K562 (cell line): Measurements from ENCODE around the gene HLF. TPM values are rescaled to one million over a fixed set of nuclear protein-coding genes. Genes with fewer than 3 reads are reported as not detected.

Experiments
- ATAC-seq: fragments of 200-7000 bp; cut with Tn5 transposase; 3 replicates; pipeline ENCODE4 v1.9.1; 2020; ENCODE audit warnings: moderate library complexity
- BruUV-seq: library from RNA; stranded (reverse); fragments of 400-500 nt; replicated peaks from 2 replicates; lab custom pipeline; 2021; lab: Mats Ljungman, UMichigan
- CTCF ChIA-PET: fragments of 300-600 bp; formaldehyde crosslinking; extraction: SDS; loops from one replicate; lab custom pipeline; 2021; ENCODE audit warnings: low intra/inter-chr PET ratio; lab: Yijun Ruan, JAX
- POLR2A ChIA-PET: fragments of 300-600, 350-650 bp; sonication (Branson Sonifier 250); formaldehyde crosslinking; extraction: SDS; loops from one replicate; lab custom pipeline; 2021; ENCODE audit warnings: antibody characterized with exemption, inconsistent platforms; lab: Yijun Ruan, JAX
- DNase-seq, 4 experiments: peaks; one replicate each; pipeline versions ENCODE4 v3.0.0 to v3.0.0-alpha.2; 2011 to 2018; ENCODE audit warnings: low spot score in 3 of 4, mixed read lengths in 3 of 4; ENCODE audit errors: extremely low read depth in 1 of 4
- FAIRE-seq: peaks from 2 replicates; lab custom pipeline; 2011; peaks lifted over from hg19 to GRCh38; lab: Jason Lieb, UNC
- H2AFZ ChIP-seq: 2 replicates; pipeline ENCODE4 v1.6.0; 2011; ENCODE audit warnings: low read depth, low read length, control low read depth, inconsistent platforms
- H3K27ac ChIP-seq: fragments of 200-600 bp; 3 replicates; pipeline ENCODE4 v1.8.0; 2011; ENCODE audit warnings: low read depth, mild to moderate bottlenecking, control low read depth, inconsistent platforms, low read length, moderate library complexity, mixed read lengths; ENCODE audit errors: extremely low read depth
- H3K27me3 ChIP-seq, 2 experiments: fragments of 300-600 bp in 1 of 2; 2 replicates in 1 of 2; 3 replicates in 1 of 2; pipeline versions ENCODE4 v1.6.0 to v1.8.0; 2011; ENCODE audit warnings: inconsistent platforms in 2 of 2, low read length in 2 of 2, mild to moderate bottlenecking in 1 of 2, mixed read lengths in 1 of 2, moderate library complexity in 1 of 2; ENCODE audit not compliant: control insufficient read depth in 2 of 2, insufficient read depth in 2 of 2
- H3K36me3 ChIP-seq: fragments of 300-600 bp; 3 replicates; pipeline ENCODE4 v1.8.0; 2011; ENCODE audit warnings: mild to moderate bottlenecking, low read length, inconsistent platforms; ENCODE audit not compliant: control insufficient read depth, insufficient read depth
- H3K4me1 ChIP-seq, 2 experiments: fragments of 200-600 bp in 1 of 2; replicated peaks in 1 of 2; 2 replicates in 1 of 2; 3 replicates in 1 of 2; pipeline versions ENCODE4 v1.5.1 to v1.8.0; 2011; ENCODE audit warnings: inconsistent platforms in 2 of 2, low read length in 2 of 2, mild to moderate bottlenecking in 1 of 2, mixed read lengths in 1 of 2, moderate library complexity in 1 of 2; ENCODE audit not compliant: control insufficient read depth in 2 of 2, insufficient read depth in 2 of 2
- H3K4me2 ChIP-seq: 2 replicates; pipeline ENCODE4 v1.6.1; 2011; ENCODE audit warnings: low read length, control low read depth, inconsistent platforms, mixed read lengths; ENCODE audit not compliant: insufficient read depth
- H3K4me3 ChIP-seq: fragments of 200-600 bp; sonication (generic), shearing (Covaris generic); 2 replicates; pipeline ENCODE4 v1.5.1; 2016; ENCODE audit warnings: control low read depth, inconsistent platforms
- H3K79me2 ChIP-seq: fragments of 200-600 bp; 3 replicates; pipeline ENCODE4 v1.8.0; 2011; ENCODE audit warnings: low read length, inconsistent platforms; ENCODE audit not compliant: control insufficient read depth, insufficient read depth
- H3K9ac ChIP-seq, 2 experiments: 2 replicates each; pipeline versions ENCODE4 v1.6.0 to v1.6.1; 2011; ENCODE audit warnings: low read depth in 2 of 2, low read length in 2 of 2, control low read depth in 1 of 2, inconsistent platforms in 1 of 2, mild to moderate bottlenecking in 1 of 2, mixed read lengths in 1 of 2; ENCODE audit not compliant: insufficient read depth in 1 of 2
- H3K9me1 ChIP-seq: one replicate; pipeline ENCODE4 v1.6.0; 2011; ENCODE audit warnings: inconsistent platforms, mild to moderate bottlenecking, low read length, moderate library complexity; ENCODE audit not compliant: control insufficient read depth, insufficient read depth
- H3K9me3 ChIP-seq: replicated peaks from 2 replicates; pipeline ENCODE4 v1.5.1; 2011; ENCODE audit warnings: low read depth, low read length, inconsistent platforms; ENCODE audit not compliant: control insufficient read depth, insufficient read depth
- H4K20me1 ChIP-seq: replicated peaks from 2 replicates; pipeline ENCODE4 v1.6.1; 2011; ENCODE audit warnings: low read length, inconsistent platforms, mixed read lengths; ENCODE audit not compliant: control insufficient read depth, insufficient read depth
- CCNT2 ChIP-seq: IDR thresholded peaks from 2 replicates; pipeline ENCODE4 v1.6.1; 2011; ENCODE audit warnings: borderline replicate concordance, low read depth, mild to moderate bottlenecking, moderate library complexity, mixed read lengths, low read length; ENCODE audit not compliant: insufficient read length; ENCODE audit errors: extremely low read depth
- CTBP1 ChIP-seq: fragments of 450-650 bp; IDR thresholded peaks from 2 replicates; pipeline ENCODE4 v1.6.1; 2016; ENCODE audit warnings: borderline replicate concordance
- FOXA3 ChIP-seq, 2 experiments: fragments of 450-650 bp in 1 of 2; sonication (generic) in 1 of 2; formaldehyde crosslinking; IDR thresholded peaks in 1 of 2; conservative IDR thresholded peaks in 1 of 2; 2 replicates each; pipeline versions ENCODE4 v1.4.0 to v1.8.0; 2020 to 2022; ENCODE audit warnings: mild to moderate bottlenecking in 2 of 2, missing genetic modification reagents in 1 of 2
- NFIC ChIP-seq: fragments of 450-650 bp; IDR thresholded peaks from 2 replicates; pipeline ENCODE4 v1.6.1; 2017; ENCODE audit warnings: mild to moderate bottlenecking, inconsistent platforms
- POLR3G ChIP-seq: IDR thresholded peaks from 2 replicates; pipeline ENCODE4 v1.6.1; 2011; ENCODE audit not compliant: insufficient read length, insufficient replicate concordance; ENCODE audit errors: extremely low read depth
- SAFB2 ChIP-seq: fragments of 200-400 bp; formaldehyde crosslinking; IDR thresholded peaks from 2 replicates; pipeline ENCODE4 v1.6.1; 2018; ENCODE audit warnings: borderline replicate concordance, low read length, low read depth, moderate library complexity; ENCODE audit not compliant: severe bottlenecking
- SLC30A9 ChIP-seq: fragments of 250-450 bp; sonication (Bioruptor Pico); IDR thresholded peaks from 2 replicates; pipeline ENCODE4 v1.8.0; 2022; ENCODE audit warnings: mild to moderate bottlenecking, moderate library complexity
- SREBF1 ChIP-seq: fragments of 150-350 bp; IDR thresholded peaks from 2 replicates; pipeline ENCODE4 v1.6.1; 2014; ENCODE audit warnings: antibody characterized with exemption, low read depth, low read length, borderline replicate concordance
- ZNF764 ChIP-seq: fragments of 250-450 bp; sonication (Bioruptor Pico); IDR thresholded peaks from 2 replicates; pipeline ENCODE4 v1.4.0; 2020; ENCODE audit warnings: low read depth, mild to moderate bottlenecking, moderate library complexity
- WGBS: fragments of 100-300 bp; shearing (Covaris generic); methylation state at CpG from one replicate; pipeline ENCODE4 v1.1.6; 2016; ENCODE audit warnings: low coverage, mixed read lengths; ENCODE audit not compliant: insufficient coverage; ENCODE audit errors: missing lambda C conversion rate; 5-methylcytosine and 5-hydroxymethylcytosine counted together
- in situ Hi-C: fragments of 300-500 bp; cut with MboI; formaldehyde crosslinking; loops from 4 replicates; pipeline ENCODE4 v1.15.0; 2018; ENCODE audit warnings: inconsistent platforms, mixed read lengths
- intact Hi-C: fragments of 100-400 bp; cut with micrococcal nuclease; formaldehyde crosslinking; loops from 2 replicates; pipeline ENCODE4 v1.14.2; 2022
- polyA plus RNA-seq, 8 experiments: library from polyadenylated mRNA; depleted of rRNA in 4 of 8; stranded (reverse) in 5 of 8; unstranded in 3 of 8; fragments of >200 nt; fragmentation: Nextera tagmentation in 2 of 8; fragmentation: Illumina TruSeq in 1 of 8; extraction: Ambion mirVana in 2 of 8; extraction: Trizol in 1 of 8; gene quantifications; 2 replicates each; pipeline versions ENCODE4 v1.2.1 to v1.2.3, GENCODE V29; 2011 to 2014; ENCODE audit warnings: inconsistent platforms in 1 of 8, missing spikeins in 1 of 8
- total RNA-seq, 7 experiments: library from RNA; depleted of rRNA in 6 of 7; stranded (reverse); fragments of >200 nt in 6 of 7; fragmentation: Illumina TruSeq in 2 of 7; extraction: Trizol in 2 of 7; gene quantifications; 2 replicates each; pipeline versions ENCODE4 v1.2.1 to v1.2.3, GENCODE V29; 2011 to 2021; ENCODE audit warnings: low replicate concordance in 1 of 7
- TF ChIP-seq, protein P1 (sequence below): fragments of 250-450 bp; sonication (Bioruptor Pico); IDR thresholded peaks from 2 replicates; pipeline ENCODE4 v1.8.0; 2022; ENCODE audit warnings: moderate library complexity, mild to moderate bottlenecking, inconsistent platforms
- TF ChIP-seq, protein P2 (sequence below): sonication (generic); formaldehyde crosslinking; IDR thresholded peaks from 2 replicates; pipeline ENCODE4 v1.8.0; 2023; ENCODE audit warnings: mild to moderate bottlenecking, missing genetic modification reagents
- TF ChIP-seq, protein P3 (sequence below): sonication (generic); formaldehyde crosslinking; IDR thresholded peaks from 2 replicates; pipeline ENCODE4 v1.8.0; 2022; ENCODE audit warnings: mild to moderate bottlenecking, missing genetic modification reagents
- TF ChIP-seq, protein P4 (sequence below): fragments of 450-650 bp; conservative IDR thresholded peaks from 2 replicates; pipeline ENCODE4 v1.6.1; 2016; ENCODE audit warnings: missing genetic modification characterization, low read depth, mild to moderate bottlenecking, control low read depth, missing compliant biosample characterization

Gene HLF
- total and polyA plus RNA-seq, 9 of the 15 experiments (the other 6 are each of a cell fraction or from before 2014, with no cell fraction given): 0.03 to 0.24 (median 0.09) TPM

DNA sequence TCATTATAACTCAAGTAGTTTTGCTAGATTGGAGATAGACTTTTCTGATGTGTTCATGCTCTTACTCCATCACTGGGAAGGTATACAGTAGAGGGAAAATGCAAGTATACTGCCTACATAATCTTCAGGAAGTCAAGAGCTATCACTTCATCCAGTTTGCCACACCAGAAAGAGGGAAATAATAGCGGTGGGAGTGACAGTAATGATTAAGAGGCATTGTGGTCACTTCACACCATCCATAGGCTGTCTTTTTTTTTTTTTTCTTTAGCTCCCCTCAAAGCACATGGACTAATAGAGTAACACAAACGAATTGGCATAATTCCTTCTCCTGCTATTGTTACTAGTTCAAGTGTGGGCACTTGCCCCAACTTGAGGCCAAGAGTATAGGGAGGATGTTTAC lies 28.4 kb upstream of the HLF start:
- TF ChIP-seq CCNT2 (no peak), NFIC (no peak), SLC30A9 (CRISPR knock-in tag) (no peak), ZNF764 (no peak), CTBP1 (no peak), FOXA3 (CRISPR knock-in tag; conservative IDR thresholded peaks at IDR 0.05 in 1 of 2, IDR thresholded peaks at IDR 0.05 in 1 of 2) (no peak), POLR3G (no peak), SAFB2 (no peak), SREBF1 (no peak)
- TF ChIP-seq, protein P1, sequence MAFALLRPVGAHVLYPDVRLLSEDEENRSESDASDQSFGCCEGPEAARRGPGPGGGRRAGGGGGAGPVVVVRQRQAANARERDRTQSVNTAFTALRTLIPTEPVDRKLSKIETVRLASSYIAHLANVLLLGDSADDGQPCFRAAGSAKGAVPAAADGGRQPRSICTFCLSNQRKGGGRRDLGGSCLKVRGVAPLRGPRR: no peak
- TF ChIP-seq, protein P2, sequence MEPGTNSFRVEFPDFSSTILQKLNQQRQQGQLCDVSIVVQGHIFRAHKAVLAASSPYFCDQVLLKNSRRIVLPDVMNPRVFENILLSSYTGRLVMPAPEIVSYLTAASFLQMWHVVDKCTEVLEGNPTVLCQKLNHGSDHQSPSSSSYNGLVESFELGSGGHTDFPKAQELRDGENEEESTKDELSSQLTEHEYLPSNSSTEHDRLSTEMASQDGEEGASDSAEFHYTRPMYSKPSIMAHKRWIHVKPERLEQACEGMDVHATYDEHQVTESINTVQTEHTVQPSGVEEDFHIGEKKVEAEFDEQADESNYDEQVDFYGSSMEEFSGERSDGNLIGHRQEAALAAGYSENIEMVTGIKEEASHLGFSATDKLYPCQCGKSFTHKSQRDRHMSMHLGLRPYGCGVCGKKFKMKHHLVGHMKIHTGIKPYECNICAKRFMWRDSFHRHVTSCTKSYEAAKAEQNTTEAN: no peak
- TF ChIP-seq, protein P3, sequence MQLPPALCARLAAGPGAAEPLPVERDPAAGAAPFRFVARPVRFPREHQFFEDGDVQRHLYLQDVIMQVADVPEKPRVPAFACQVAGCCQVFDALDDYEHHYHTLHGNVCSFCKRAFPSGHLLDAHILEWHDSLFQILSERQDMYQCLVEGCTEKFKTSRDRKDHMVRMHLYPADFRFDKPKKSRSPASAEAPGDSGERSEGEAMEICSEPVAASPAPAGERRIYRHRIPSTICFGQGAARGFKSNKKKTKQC (CRISPR knock-in tag): no peak
- TF ChIP-seq, protein P4, sequence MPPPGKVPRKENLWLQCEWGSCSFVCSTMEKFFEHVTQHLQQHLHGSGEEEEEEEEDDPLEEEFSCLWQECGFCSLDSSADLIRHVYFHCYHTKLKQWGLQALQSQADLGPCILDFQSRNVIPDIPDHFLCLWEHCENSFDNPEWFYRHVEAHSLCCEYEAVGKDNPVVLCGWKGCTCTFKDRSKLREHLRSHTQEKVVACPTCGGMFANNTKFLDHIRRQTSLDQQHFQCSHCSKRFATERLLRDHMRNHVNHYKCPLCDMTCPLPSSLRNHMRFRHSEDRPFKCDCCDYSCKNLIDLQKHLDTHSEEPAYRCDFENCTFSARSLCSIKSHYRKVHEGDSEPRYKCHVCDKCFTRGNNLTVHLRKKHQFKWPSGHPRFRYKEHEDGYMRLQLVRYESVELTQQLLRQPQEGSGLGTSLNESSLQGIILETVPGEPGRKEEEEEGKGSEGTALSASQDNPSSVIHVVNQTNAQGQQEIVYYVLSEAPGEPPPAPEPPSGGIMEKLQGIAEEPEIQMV (tag): no peak
- in situ Hi-C loops (no loop called here), intact Hi-C loops (loop anchor here (10.0 kb wide), 1 partner anchor 108 kb away; no protein-coding TSS in a partner anchor)
- 17% methylated on average over 2 of the region's 2 CpGs for WGBS
- CTCF ChIA-PET: no interaction called here
- POLR2A ChIA-PET: no interaction called here
- no peaks in the 10 kb centered on the region for H3K36me3 ChIP-seq
- FAIRE-seq (no peak), DNase-seq (no peak), ATAC-seq (no peak)
- H3K9me3 ChIP-seq: peaks cover 4% of the 10 kb centered on the region; the same call in 1 of the 2 replicates
- no peak overlapping the region for H3K9ac ChIP-seq
- H3K9me1 ChIP-seq: no peaks in the 10 kb centered on the region
- H2AFZ ChIP-seq: 0 out of 2 replicates have a peak overlapping the region, but pooled peaks have one; percentile 14
- BruUV-seq: no TSS peak
- H3K27me3 ChIP-seq: no peaks in the 10 kb centered on the region
- H3K79me2 ChIP-seq: no peaks in the 10 kb centered on the region
- no peaks in the 10 kb centered on the region for H4K20me1 ChIP-seq
- H3K4me1 ChIP-seq: peaks cover 11 to 14% of the 10 kb centered on the region in 2 experiments; a peak in 4 of 5 replicates
- H3K4me3 ChIP-seq: no peak overlapping the region
- no peak overlapping the region for H3K27ac ChIP-seq
- H3K4me2 ChIP-seq: no peak overlapping the region
